K562 (cell line): ENCODE measurements around the gene RBMS1.

Source experiments
- CBX2 ChIP-seq: fragments of 200-600 bp; sonication (generic); IDR thresholded peaks from one replicate; pipeline ENCODE4 v1.6.1; 2012; ENCODE audit warnings: mild to moderate bottlenecking, low read length, inconsistent platforms; ENCODE audit not compliant: insufficient read depth, poor library complexity, severe bottlenecking
- EZH2 ChIP-seq: IDR thresholded peaks from 2 replicates; pipeline ENCODE4 v1.6.1; 2012; ENCODE audit warnings: low read depth, mild to moderate bottlenecking, inconsistent platforms, low read length, borderline replicate concordance
- FIP1L1 ChIP-seq: fragments of 200-400 bp; formaldehyde crosslinking; IDR thresholded peaks from 2 replicates; pipeline ENCODE4 v1.6.1; 2018; ENCODE audit warnings: mild to moderate bottlenecking, low read depth, low read length; ENCODE audit not compliant: poor library complexity, severe bottlenecking
- MTF1 ChIP-seq: fragments of 250-450 bp; sonication (Bioruptor Pico); IDR thresholded peaks from 2 replicates; pipeline ENCODE4 v1.9.0; 2021; ENCODE audit warnings: moderate library complexity, mild to moderate bottlenecking, inconsistent platforms, borderline replicate concordance
- NR2F6 ChIP-seq: fragments of 450-650 bp; formaldehyde crosslinking; IDR thresholded peaks from 2 replicates; pipeline ENCODE4 v1.4.0; 2020; ENCODE audit warnings: mild to moderate bottlenecking
- RAD21 ChIP-seq, 2 experiments: fragments of 250-450 bp in 1 of 2; fragments of 450-650 bp in 1 of 2; sonication (Bioruptor Pico) in 1 of 2; formaldehyde crosslinking in 1 of 2; IDR thresholded peaks in 1 of 2; conservative IDR thresholded peaks in 1 of 2; 2 replicates each; pipeline versions ENCODE4 v1.4.0 to v1.8.0; 2020 to 2022; ENCODE audit warnings: mild to moderate bottlenecking in 2 of 2, moderate library complexity in 1 of 2
- SAP30 ChIP-seq: fragments of 200-600 bp; sonication (generic); IDR thresholded peaks from 2 replicates; pipeline ENCODE4 v1.6.1; 2012; ENCODE audit warnings: borderline replicate concordance, low read depth, mild to moderate bottlenecking, moderate library complexity, low read length, control low read depth, inconsistent platforms; ENCODE audit not compliant: insufficient read depth, poor library complexity, severe bottlenecking
- SMARCE1 ChIP-seq: fragments of 450-650 bp; IDR thresholded peaks from 2 replicates; pipeline ENCODE4 v1.7.1; 2016; ENCODE audit warnings: mild to moderate bottlenecking
- TCF3 ChIP-seq: sonication (generic); formaldehyde crosslinking; IDR thresholded peaks from 2 replicates; pipeline ENCODE4 v1.4.0; 2020; ENCODE audit warnings: mild to moderate bottlenecking, missing genetic modification reagents
- ZSCAN29 ChIP-seq: fragments of 450-650 bp; IDR thresholded peaks from 2 replicates; pipeline ENCODE4 v1.6.1; 2017
- TF ChIP-seq, protein P1 (sequence below): fragments of 250-450 bp; sonication (Bioruptor Pico); IDR thresholded peaks from 2 replicates; pipeline ENCODE4 v1.5.0; 2021; ENCODE audit warnings: mild to moderate bottlenecking, moderate library complexity
- TF ChIP-seq, protein P2 (sequence below), 2 experiments: fragments of 450-650 bp; IDR thresholded peaks; 2 replicates each; pipeline ENCODE4 v1.6.1; 2016
- TF ChIP-seq, protein P3 (sequence below), 2 experiments: fragments of 450-650 bp; IDR thresholded peaks; 2 replicates each; pipeline ENCODE4 v1.6.1; 2018; ENCODE audit warnings: mild to moderate bottlenecking in 2 of 2, low read depth in 1 of 2; ENCODE audit not compliant: partially characterized antibody in 2 of 2

DNA sequence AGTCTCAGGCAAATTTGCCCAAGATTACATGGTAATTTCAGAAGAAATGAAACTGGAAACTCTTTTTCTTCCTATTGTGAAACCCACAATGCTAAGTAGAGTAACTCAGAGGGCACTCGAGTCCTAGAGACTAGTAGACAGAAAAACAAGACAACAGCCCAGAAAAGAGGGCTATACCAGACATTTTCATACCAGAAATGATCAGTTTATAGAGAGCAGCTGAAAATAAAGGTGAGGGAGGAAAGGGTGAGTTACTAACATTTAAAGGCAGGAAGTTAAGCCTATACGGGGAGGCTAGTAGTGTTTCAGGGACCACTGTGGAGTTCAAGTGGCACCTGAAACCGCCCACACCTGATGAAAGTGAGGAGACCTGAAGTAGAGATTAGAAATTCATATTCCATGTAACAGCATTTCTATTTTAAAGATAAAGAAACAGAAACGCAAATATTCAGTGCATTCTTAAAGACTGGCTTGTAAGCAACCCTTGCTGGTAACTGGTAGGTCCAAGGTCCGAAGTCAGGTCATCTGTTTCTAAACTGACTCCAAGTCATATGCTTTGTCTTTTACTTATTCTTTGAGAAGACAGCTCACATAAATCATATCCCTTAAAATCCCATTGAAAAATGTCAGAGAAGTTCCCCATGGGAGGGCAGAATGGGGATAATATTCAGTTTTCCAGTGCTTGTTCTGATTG, 148.4 kb downstream of the RBMS1 start:
- no peak for TF ChIP-seq NR2F6 (CRISPR knock-in tag)
- no peak for TF ChIP-seq ZSCAN29
- TF ChIP-seq TCF3, result no peak
- TF ChIP-seq, protein P1, sequence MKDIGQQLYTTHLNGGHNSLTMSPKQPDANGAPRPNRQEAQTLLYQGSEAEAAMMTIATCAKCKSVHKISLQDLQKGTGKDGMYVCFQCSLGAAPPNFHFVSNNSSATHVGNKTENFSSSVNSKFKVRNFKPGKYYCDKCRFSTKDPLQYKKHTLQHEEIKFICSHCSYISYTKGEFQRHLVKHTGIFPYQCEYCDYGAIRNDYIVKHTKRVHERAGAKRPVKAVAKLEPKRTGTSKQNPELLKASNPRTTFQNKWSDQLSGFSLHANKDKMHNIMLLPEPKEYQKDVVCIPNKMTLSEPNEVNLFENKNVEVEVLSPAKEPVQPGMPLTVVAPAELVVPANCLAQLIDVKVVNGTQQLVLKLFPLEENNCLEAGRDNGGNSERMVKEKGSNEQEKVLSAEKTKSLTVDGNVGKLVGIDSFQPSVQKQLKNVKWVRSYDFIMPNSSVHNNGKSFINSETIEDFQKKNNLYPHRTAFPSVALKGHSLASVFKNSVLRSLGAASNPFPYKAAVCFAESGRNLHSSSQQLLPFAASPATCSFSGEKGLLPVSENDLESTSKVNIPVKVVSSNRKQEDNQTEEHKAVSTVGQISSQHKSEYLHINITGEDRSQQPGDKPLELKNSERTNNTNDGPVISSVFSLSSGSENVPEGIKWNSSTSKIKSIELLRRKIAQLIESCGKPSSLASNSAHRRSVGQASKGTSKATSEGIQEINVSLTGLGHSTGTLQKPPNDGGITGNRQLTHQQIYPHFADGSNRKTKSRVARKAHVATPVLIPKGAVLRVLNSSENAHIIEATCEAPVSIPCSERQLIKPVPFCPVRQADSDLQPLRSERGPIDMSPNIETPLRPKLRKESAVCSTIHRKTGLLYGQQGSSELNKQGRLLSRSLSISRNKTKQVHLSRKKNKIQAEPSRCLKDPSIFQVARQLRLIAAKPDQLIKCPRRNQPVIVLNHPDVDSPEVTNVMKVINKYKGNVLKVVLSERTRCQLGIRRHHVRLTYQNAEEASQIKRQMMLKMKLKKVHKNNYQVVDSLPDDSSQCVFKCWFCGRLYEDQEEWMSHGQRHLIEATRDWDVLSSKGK (CRISPR knock-in tag), result no peak
- TF ChIP-seq EZH2, result no peak
- TF ChIP-seq MTF1, result no peak
- TF ChIP-seq SAP30, result no peak
- TF ChIP-seq FIP1L1, result no peak
- TF ChIP-seq, protein P2, sequence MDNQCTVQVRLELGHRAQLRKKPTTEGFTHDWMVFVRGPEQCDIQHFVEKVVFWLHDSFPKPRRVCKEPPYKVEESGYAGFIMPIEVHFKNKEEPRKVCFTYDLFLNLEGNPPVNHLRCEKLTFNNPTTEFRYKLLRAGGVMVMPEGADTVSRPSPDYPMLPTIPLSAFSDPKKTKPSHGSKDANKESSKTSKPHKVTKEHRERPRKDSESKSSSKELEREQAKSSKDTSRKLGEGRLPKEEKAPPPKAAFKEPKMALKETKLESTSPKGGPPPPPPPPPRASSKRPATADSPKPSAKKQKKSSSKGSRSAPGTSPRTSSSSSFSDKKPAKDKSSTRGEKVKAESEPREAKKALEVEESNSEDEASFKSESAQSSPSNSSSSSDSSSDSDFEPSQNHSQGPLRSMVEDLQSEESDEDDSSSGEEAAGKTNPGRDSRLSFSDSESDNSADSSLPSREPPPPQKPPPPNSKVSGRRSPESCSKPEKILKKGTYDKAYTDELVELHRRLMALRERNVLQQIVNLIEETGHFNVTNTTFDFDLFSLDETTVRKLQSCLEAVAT (IDR thresholded peaks at IDR 0.05), result no peak
- TF ChIP-seq SMARCE1, result no peak
- TF ChIP-seq RAD21 (CRISPR knock-in tag; conservative IDR thresholded peaks at IDR 0.05 in 1 of 2, IDR thresholded peaks at IDR 0.05 in 1 of 2), result no peak
- TF ChIP-seq CBX2, result no peak
- TF ChIP-seq, protein P3, sequence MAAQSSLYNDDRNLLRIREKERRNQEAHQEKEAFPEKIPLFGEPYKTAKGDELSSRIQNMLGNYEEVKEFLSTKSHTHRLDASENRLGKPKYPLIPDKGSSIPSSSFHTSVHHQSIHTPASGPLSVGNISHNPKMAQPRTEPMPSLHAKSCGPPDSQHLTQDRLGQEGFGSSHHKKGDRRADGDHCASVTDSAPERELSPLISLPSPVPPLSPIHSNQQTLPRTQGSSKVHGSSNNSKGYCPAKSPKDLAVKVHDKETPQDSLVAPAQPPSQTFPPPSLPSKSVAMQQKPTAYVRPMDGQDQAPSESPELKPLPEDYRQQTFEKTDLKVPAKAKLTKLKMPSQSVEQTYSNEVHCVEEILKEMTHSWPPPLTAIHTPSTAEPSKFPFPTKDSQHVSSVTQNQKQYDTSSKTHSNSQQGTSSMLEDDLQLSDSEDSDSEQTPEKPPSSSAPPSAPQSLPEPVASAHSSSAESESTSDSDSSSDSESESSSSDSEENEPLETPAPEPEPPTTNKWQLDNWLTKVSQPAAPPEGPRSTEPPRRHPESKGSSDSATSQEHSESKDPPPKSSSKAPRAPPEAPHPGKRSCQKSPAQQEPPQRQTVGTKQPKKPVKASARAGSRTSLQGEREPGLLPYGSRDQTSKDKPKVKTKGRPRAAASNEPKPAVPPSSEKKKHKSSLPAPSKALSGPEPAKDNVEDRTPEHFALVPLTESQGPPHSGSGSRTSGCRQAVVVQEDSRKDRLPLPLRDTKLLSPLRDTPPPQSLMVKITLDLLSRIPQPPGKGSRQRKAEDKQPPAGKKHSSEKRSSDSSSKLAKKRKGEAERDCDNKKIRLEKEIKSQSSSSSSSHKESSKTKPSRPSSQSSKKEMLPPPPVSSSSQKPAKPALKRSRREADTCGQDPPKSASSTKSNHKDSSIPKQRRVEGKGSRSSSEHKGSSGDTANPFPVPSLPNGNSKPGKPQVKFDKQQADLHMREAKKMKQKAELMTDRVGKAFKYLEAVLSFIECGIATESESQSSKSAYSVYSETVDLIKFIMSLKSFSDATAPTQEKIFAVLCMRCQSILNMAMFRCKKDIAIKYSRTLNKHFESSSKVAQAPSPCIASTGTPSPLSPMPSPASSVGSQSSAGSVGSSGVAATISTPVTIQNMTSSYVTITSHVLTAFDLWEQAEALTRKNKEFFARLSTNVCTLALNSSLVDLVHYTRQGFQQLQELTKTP (IDR thresholded peaks at IDR 0.05; ENCODE audit: low read depth in 1 of 2, partially characterized antibody in 2 of 2), result no peak
